H1 (cell line): ENCODE data around the gene ATP9B. TPM values are rescaled to one million over a fixed set of nuclear protein-coding genes. Genes with fewer than 3 reads are reported as not detected.

Source experiments
- CTCF ChIA-PET: fragments of 300-600 bp; sonication (Branson Sonifier 250); formaldehyde crosslinking; loops from one replicate; lab custom pipeline; 2021; ENCODE audit not compliant: partially characterized antibody; lab: Charles Lee
- POLR2A ChIA-PET: fragments of 300-600 bp; sonication (Branson Sonifier 250); formaldehyde crosslinking; loops from one replicate; lab custom pipeline; 2021; ENCODE audit warnings: inconsistent platforms; ENCODE audit not compliant: partially characterized antibody; lab: Charles Lee
- DNase-seq, 2 experiments: peaks; one replicate each; pipeline versions ENCODE4 v3.0.0 to v3.0.0-alpha.2; 2010 to 2022; ENCODE audit warnings: low spot score in 2 of 2, low read depth in 1 of 2, mixed read lengths in 1 of 2
- FAIRE-seq: peaks from 2 replicates; lab custom pipeline; 2011; peaks lifted over from hg19 to GRCh38; lab: Jason Lieb, UNC
- H2AFZ ChIP-seq: 2 replicates; pipeline ENCODE4 v1.8.1; 2012; ENCODE audit warnings: low read length, inconsistent platforms
- H2AK5ac ChIP-seq: 2 replicates; pipeline ENCODE4 v1.6.1; 2013; ENCODE audit warnings: low read depth, low read length
- H2BK120ac ChIP-seq: replicated peaks from 2 replicates; pipeline ENCODE3; 2013; ENCODE audit warnings: low read depth, low read length, inconsistent platforms
- H2BK12ac ChIP-seq: 2 replicates; pipeline ENCODE4 v1.6.1; 2013; ENCODE audit warnings: low read depth, low read length
- H2BK15ac ChIP-seq: 2 replicates; pipeline ENCODE4 v1.6.1; 2013; ENCODE audit warnings: low read length
- H2BK20ac ChIP-seq: 2 replicates; pipeline ENCODE4 v1.6.1; 2013; ENCODE audit warnings: low read length
- H2BK5ac ChIP-seq: 2 replicates; pipeline ENCODE4 v1.6.1; 2013; ENCODE audit warnings: low read depth, low read length
- H3K14ac ChIP-seq: 2 replicates; pipeline ENCODE4 v1.6.1; 2013; ENCODE audit warnings: inconsistent platforms; ENCODE audit not compliant: insufficient read length
- H3K18ac ChIP-seq: 2 replicates; pipeline ENCODE4 v1.6.1; 2013; ENCODE audit warnings: low read length; ENCODE audit errors: extremely low read depth
- H3K23ac ChIP-seq: 2 replicates; pipeline ENCODE4 v1.6.1; 2013; ENCODE audit warnings: inconsistent platforms; ENCODE audit not compliant: insufficient read length
- H3K23me2 ChIP-seq: 2 replicates; pipeline ENCODE4 v1.6.1; 2013; ENCODE audit warnings: low read depth, low read length
- H3K27ac ChIP-seq: 2 replicates; pipeline ENCODE4 v1.6.1; 2011; ENCODE audit warnings: low read depth, low read length, inconsistent platforms
- H3K27me3 ChIP-seq, 4 experiments: replicated peaks in 1 of 4; 1 replicate in 1 of 4; 2 replicates in 3 of 4; pipeline versions ENCODE4 v1.6.1 to v1.8.1; 2011 to 2013; ENCODE audit warnings: low read length in 3 of 4, mild to moderate bottlenecking in 3 of 4, inconsistent platforms in 2 of 4, mixed read lengths in 2 of 4, moderate library complexity in 1 of 4; ENCODE audit not compliant: control insufficient read depth in 3 of 4, insufficient read depth in 3 of 4; ENCODE audit errors: extremely low read depth in 1 of 4
- H3K36me3 ChIP-seq, 4 experiments: 2 replicates each; pipeline versions ENCODE4 v1.6.1 to v1.8.1; 2011 to 2013; ENCODE audit warnings: mild to moderate bottlenecking in 4 of 4, low read length in 3 of 4, moderate library complexity in 2 of 4, control low read depth in 1 of 4, inconsistent platforms in 1 of 4; ENCODE audit not compliant: insufficient read depth in 4 of 4, control insufficient read depth in 2 of 4
- H3K4ac ChIP-seq: replicated peaks from 2 replicates; pipeline ENCODE3; 2013; ENCODE audit warnings: low read length, low read depth, mixed read lengths, inconsistent platforms; ENCODE audit not compliant: insufficient read length
- H3K4me1 ChIP-seq, 4 experiments: replicated peaks in 1 of 4; 1 replicate in 1 of 4; 2 replicates in 3 of 4; pipeline versions ENCODE4 v1.6.1 to v1.8.1; 2011 to 2013; ENCODE audit warnings: low read length in 3 of 4, inconsistent platforms in 2 of 4, mixed read lengths in 1 of 4; ENCODE audit not compliant: insufficient read depth in 4 of 4, control insufficient read depth in 3 of 4
- H3K4me2 ChIP-seq, 2 experiments: 2 replicates each; pipeline versions ENCODE4 v1.6.1 to v1.8.1; 2011 to 2013; ENCODE audit warnings: low read depth in 2 of 2, low read length in 2 of 2, control low read depth in 1 of 2, inconsistent platforms in 1 of 2, mild to moderate bottlenecking in 1 of 2; ENCODE audit not compliant: insufficient read depth in 1 of 2
- H3K4me3 ChIP-seq, 4 experiments: fragments of 200-600, 300-600 bp in 1 of 4; sonication (generic), shearing (Covaris generic), sonication (Bioruptor Twin) in 1 of 4; 2 replicates each; pipeline versions ENCODE4 v1.5.1 to v1.8.1; 2011 to 2016; ENCODE audit warnings: low read length in 4 of 4, low read depth in 3 of 4, control low read depth in 2 of 4, inconsistent platforms in 2 of 4, mild to moderate bottlenecking in 2 of 4, mixed read lengths in 1 of 4, moderate library complexity in 1 of 4; ENCODE audit not compliant: insufficient read depth in 2 of 4; ENCODE audit errors: extremely low read depth in 1 of 4
- H3K56ac ChIP-seq: replicated peaks from 2 replicates; pipeline ENCODE3; 2013; ENCODE audit warnings: low read depth, mild to moderate bottlenecking, mixed read lengths, low read length, inconsistent platforms; ENCODE audit not compliant: insufficient read length
- H3K79me1 ChIP-seq: 2 replicates; pipeline ENCODE4 v1.6.1; 2013; ENCODE audit warnings: low read depth, low read length, control low read depth
- H3K79me2 ChIP-seq, 2 experiments: 2 replicates each; pipeline versions ENCODE4 v1.6.1 to v1.8.1; 2012 to 2013; ENCODE audit warnings: low read length in 2 of 2, mild to moderate bottlenecking in 2 of 2, inconsistent platforms in 1 of 2; ENCODE audit not compliant: insufficient read depth in 2 of 2, control insufficient read depth in 1 of 2
- H3K9ac ChIP-seq, 4 experiments: replicated peaks in 1 of 4; 1 replicate in 1 of 4; 2 replicates in 3 of 4; pipeline versions ENCODE4 v1.6.1 to v1.8.1; 2011 to 2013; ENCODE audit warnings: low read depth in 3 of 4, low read length in 3 of 4, control low read depth in 2 of 4, mild to moderate bottlenecking in 2 of 4, moderate library complexity in 2 of 4, inconsistent platforms in 1 of 4; ENCODE audit errors: extremely low read depth in 1 of 4
- H3K9me3 ChIP-seq, 2 experiments: 2 replicates each; pipeline versions ENCODE4 v1.6.1 to v1.8.1; 2012 to 2013; ENCODE audit warnings: mild to moderate bottlenecking in 2 of 2, moderate library complexity in 2 of 2, control low read depth in 1 of 2, inconsistent platforms in 1 of 2, low read depth in 1 of 2, low read length in 1 of 2, mixed read lengths in 1 of 2; ENCODE audit not compliant: insufficient read depth in 2 of 2
- H4K20me1 ChIP-seq, 2 experiments: replicated peaks in 1 of 2; 2 replicates each; pipeline versions ENCODE3 to v1.8.1; 2011 to 2013; ENCODE audit warnings: inconsistent platforms in 2 of 2, low read length in 2 of 2, mild to moderate bottlenecking in 1 of 2; ENCODE audit not compliant: insufficient read depth in 2 of 2, control insufficient read depth in 1 of 2
- H4K5ac ChIP-seq: 2 replicates; pipeline ENCODE4 v1.6.1; 2013; ENCODE audit warnings: low read length, low read depth, mixed read lengths, inconsistent platforms; ENCODE audit not compliant: insufficient read length
- H4K8ac ChIP-seq: 2 replicates; pipeline ENCODE4 v1.8.0; 2013; ENCODE audit warnings: mild to moderate bottlenecking, moderate library complexity, low read length, inconsistent platforms; ENCODE audit not compliant: insufficient read depth; ENCODE audit errors: extremely low read depth
- H4K91ac ChIP-seq: replicated peaks from 2 replicates; pipeline ENCODE3; 2013; ENCODE audit warnings: low read length, mixed read lengths, inconsistent platforms; ENCODE audit not compliant: insufficient read length
- CEBPB ChIP-seq: IDR thresholded peaks from 2 replicates; pipeline ENCODE4 v1.6.1; 2012; ENCODE audit warnings: low read depth, low read length
- KDM1A ChIP-seq: fragments of 200-600, 300-600 bp; sonication (generic); IDR thresholded peaks from 2 replicates; pipeline ENCODE4 v1.7.1; 2016; ENCODE audit warnings: mild to moderate bottlenecking, low read length, borderline replicate concordance
- KDM5A ChIP-seq: fragments of 200-600 bp; IDR thresholded peaks from 2 replicates; pipeline ENCODE4 v1.7.1; 2012; ENCODE audit warnings: mild to moderate bottlenecking, low read length, inconsistent platforms, mixed read lengths
- NRF1 ChIP-seq: IDR thresholded peaks from 2 replicates; pipeline ENCODE4 v1.6.1; 2011; ENCODE audit warnings: mild to moderate bottlenecking, low read depth, low read length, improper control_type of control experiment
- TAF7 ChIP-seq: optimal IDR thresholded peaks from 2 replicates; pipeline ENCODE3; 2011; ENCODE audit warnings: low read depth, mild to moderate bottlenecking, inconsistent platforms, low read length, moderate library complexity, borderline replicate concordance
- WGBS, 2 experiments: shearing (Covaris generic) in 1 of 2; methylation state at CpG; one replicate each; pipeline versions ENCODE4 v1.1.6 to v1.1.7; 2013 to 2015; ENCODE audit warnings: low lambda C conversion rate in 2 of 2, mixed read lengths in 2 of 2, inconsistent platforms in 1 of 2, low coverage in 1 of 2, missing lambda C conversion rate in 1 of 2; ENCODE audit not compliant: insufficient replicate concordance in 2 of 2, insufficient coverage in 1 of 2, insufficient read length in 1 of 2; ENCODE audit errors: extremely low coverage in 1 of 2, missing lambda C conversion rate in 1 of 2; 5-methylcytosine and 5-hydroxymethylcytosine counted together
- polyA plus RNA-seq, 7 experiments: library from polyadenylated mRNA; depleted of rRNA in 3 of 7; stranded (reverse) in 5 of 7; unstranded in 2 of 7; fragments of >200 nt in 5 of 7; fragments of 200-250 nt in 2 of 7; gene quantifications; 1 replicate in 5 of 7; 2 replicates in 1 of 7; 4 replicates in 1 of 7; pipeline versions ENCODE4 v1.2.1 to v1.2.3, GENCODE V29; 2011 to 2013; ENCODE audit warnings: missing spikeins in 2 of 7, mixed read lengths in 2 of 7
- total RNA-seq: library from RNA; stranded (reverse); fragmentation: NEBNext Ultra II Directional; extraction: Animal tissue kit (Norgen Biotek cat#: 25700); gene quantifications from 2 replicates; pipeline ENCODE4 v1.2.1, GENCODE V29; 2021

The ATP9B gene
- total and polyA plus RNA-seq, 2 of the 8 experiments (the other 6 are each of a cell fraction or from before 2014, with no cell fraction given) = 15.1 to 21.7 TPM

- no peak overlapping the region for H4K8ac ChIP-seq
- no peak overlapping the region for H3K4me3 ChIP-seq
- no peak overlapping the region for H4K91ac ChIP-seq
- H2BK20ac ChIP-seq = no peak overlapping the region
- no peak overlapping the region for H3K18ac ChIP-seq
- no peak overlapping the region for H3K4me2 ChIP-seq
- no peaks in the 10 kb centered on the region for H3K79me2 ChIP-seq
- H2AFZ ChIP-seq = no peak overlapping the region
- no peaks in the 10 kb centered on the region for H3K27me3 ChIP-seq
- H3K79me1 ChIP-seq = no peaks in the 10 kb centered on the region; the same call in 1 of the 2 replicates
- no peak overlapping the region for H3K4ac ChIP-seq
- H2BK120ac ChIP-seq = no peak overlapping the region
- H4K5ac ChIP-seq = no peak overlapping the region
- H3K23me2 ChIP-seq = no peaks in the 10 kb centered on the region
- no peak overlapping the region for H3K9ac ChIP-seq
- H2BK15ac ChIP-seq = no peak overlapping the region
- no peak overlapping the region for H2AK5ac ChIP-seq
- peaks cover 0 to 2% of the 10 kb centered on the region in 2 experiments for H4K20me1 ChIP-seq
- H3K36me3 ChIP-seq = no peaks in the 10 kb centered on the region
- no peak overlapping the region for H3K56ac ChIP-seq
- no peak overlapping the region for H2BK12ac ChIP-seq
- H3K4me1 ChIP-seq = no peaks in the 10 kb centered on the region; a peak in 1 of 7 replicates
- H3K9me3 ChIP-seq = peaks cover 8 to 11% of the 10 kb centered on the region in 2 experiments; a peak in 3 of 4 replicates
- no peak for TF ChIP-seq KDM5A
- no peak for TF ChIP-seq NRF1
- no peak for TF ChIP-seq TAF7
- TF ChIP-seq KDM1A = no peak
- TF ChIP-seq CEBPB = no peak
- ChIA-PET CTCF (no interaction called here), POLR2A (no interaction called here)
- FAIRE-seq = no peak
- 89% methylated on average over 9 of the region's 9 CpGs; no CpG with 5 or more reads in 1 of the 2 experiments for WGBS, 2 experiments
- no peak overlapping the region for H3K14ac ChIP-seq
- H3K27ac ChIP-seq = no peak overlapping the region
- no peak overlapping the region for H2BK5ac ChIP-seq
- no peak overlapping the region for H3K23ac ChIP-seq
- DNase-seq = no peak
Observed at GRCh38 chr18:79323471-79323870, 254.3 kb downstream of the ATP9B start.
